NCI-H146 (cell line): Measurements from ENCODE around the gene NRF1.
"Not testable (repeated sequence)": the region's sequence is repeated elsewhere in the genome, so short reads cannot be mapped to it uniquely, and the experiment has no call there.

ENCODE experiments used
- DNase-seq: peaks from one replicate; lab custom pipeline; 2025; lab: John Stamatoyannopoulos, UW

NRF1 gene

GRCh38 chr7:129782818-129783583, 171.5 kb downstream of the NRF1 start:
- no peak for DNase-seq

DNA sequence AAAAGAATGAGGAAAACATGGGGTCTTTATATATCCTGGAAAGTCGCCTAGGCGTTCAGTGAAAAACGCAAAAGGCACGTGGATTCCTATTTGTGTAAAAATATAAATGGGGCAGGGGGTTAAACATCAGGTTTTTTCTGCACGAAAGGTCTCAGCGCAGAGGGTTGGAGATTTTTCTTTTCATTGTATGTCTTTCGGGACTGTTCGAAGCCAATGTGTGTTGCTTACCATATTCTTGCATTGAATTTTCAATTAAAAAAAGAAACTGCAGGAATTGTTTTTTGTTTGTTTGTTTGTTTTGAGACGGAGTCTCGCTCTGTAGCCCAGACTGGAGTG, 172.0 kb downstream of the NRF1 start:
- DNase-seq: no peak

DNA sequence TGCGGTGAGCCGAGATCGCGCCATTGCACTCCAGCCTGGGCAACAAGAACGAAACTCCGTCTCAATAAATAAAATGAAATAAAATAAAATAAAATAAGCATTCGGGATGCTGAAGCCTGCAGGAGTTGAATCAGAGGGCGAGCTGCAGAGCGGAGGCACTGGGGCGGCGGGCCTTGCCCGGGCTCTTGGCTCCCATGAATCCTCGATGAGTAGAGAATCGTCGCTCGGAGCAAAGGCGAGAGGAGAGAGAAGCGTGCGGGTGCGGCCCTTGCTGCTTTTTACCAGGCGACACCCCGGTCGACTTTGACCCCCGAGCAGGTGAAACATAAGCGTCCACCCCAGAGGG, 172.9 kb downstream of the NRF1 start:
- DNase-seq: no peak

GRCh38 chr7:129784783-129785684, 173.5 kb downstream of the NRF1 start:
- no peak for DNase-seq

GRCh38 chr7:129785685-129786514, 174.4 kb downstream of the NRF1 start:
- DNase-seq: peak; percentile 43

- DNase-seq: no peak
Measured at GRCh38 chr7:129786825-129787563, 175.5 kb downstream of the NRF1 start.

- no peak for DNase-seq
Measured at GRCh38 chr7:129789000-129789399, 177.5 kb downstream of the NRF1 start.

DNA sequence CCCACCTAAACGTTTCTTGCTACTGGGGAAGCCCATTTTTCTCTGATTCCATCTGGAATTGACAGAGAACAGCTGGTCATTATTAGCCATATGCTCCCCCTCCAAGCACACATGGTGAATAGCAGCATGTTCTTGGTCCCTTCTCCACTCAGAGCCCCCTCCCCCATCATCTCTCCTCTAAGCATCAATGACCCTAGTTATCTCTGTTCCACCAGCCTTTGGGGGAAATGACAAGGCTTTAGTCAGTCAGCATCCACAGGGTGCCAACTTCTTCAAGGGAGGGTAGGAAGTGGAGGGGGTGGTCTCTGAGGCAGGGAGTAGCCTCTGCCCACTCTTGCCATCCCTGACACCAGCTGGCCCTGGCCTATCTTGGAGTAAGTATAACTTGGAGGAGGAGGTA, 178.1 kb downstream of the NRF1 start:
- DNase-seq: no peak

- no peak for DNase-seq
Measured at GRCh38 chr7:129790136-129790535, 178.6 kb downstream of the NRF1 start.

- DNase-seq: no peak
Measured at GRCh38 chr7:129792721-129793120, 181.2 kb downstream of the NRF1 start.

DNA sequence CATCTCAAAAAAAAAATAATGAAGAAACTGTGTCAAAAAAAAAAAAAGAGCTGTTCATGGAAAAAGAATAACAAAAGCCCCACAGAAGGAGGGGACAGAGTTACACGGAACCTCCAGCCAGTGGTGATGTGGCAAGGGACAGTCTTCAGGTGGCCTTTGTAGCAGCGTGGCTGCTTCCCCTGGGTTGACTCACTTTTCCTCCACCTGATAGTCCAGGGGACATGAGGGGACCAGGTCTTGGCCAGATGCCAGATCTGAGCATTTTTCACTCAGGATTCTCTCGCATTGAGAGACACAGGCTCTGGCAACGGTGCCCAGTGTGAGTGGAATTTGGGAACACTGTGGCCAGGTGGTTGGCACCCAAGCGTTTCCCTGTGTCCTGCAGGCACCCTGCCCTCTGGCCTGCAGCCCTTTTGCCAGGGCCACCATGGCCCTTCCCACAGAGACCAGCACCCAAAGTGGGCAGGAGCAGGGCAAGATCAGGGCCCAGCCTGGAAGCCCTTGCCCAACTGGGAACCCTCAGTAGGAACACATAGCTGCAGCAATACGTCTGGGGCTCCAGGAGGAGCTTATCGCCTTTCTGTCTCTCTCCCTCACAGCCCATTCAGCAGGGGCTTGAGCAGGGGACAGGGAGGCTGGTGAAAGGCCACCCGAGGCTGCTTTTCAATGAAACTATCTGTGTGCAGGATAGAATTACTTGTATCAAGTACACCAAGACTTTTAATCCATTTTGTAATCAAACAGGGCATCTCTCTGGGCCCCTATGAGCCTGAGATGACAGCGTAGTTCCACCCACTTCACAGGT, 182.2 kb downstream of the NRF1 start:
- DNase-seq: no peak

DNA sequence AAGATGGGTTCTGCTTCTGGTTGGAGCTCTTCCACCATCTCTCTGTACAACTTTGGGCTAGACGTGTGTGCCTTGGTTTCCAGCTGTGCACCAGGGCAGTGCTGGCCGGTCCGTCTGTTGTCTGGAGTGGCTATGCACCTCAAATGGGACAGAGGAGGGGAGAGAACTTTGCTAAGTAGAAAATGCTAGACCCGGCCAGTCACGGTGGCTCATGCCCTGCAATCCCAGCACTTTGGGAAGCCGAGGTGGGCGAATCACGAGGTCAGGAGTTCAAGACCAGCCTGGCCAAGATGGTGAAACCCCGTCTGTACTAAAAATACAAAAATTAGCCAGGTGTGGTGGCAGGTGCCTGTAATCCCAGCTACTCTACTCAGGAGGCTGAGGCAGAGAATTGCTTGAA, 182.9 kb downstream of the NRF1 start:
- not testable (repeated sequence) for DNase-seq

DNA sequence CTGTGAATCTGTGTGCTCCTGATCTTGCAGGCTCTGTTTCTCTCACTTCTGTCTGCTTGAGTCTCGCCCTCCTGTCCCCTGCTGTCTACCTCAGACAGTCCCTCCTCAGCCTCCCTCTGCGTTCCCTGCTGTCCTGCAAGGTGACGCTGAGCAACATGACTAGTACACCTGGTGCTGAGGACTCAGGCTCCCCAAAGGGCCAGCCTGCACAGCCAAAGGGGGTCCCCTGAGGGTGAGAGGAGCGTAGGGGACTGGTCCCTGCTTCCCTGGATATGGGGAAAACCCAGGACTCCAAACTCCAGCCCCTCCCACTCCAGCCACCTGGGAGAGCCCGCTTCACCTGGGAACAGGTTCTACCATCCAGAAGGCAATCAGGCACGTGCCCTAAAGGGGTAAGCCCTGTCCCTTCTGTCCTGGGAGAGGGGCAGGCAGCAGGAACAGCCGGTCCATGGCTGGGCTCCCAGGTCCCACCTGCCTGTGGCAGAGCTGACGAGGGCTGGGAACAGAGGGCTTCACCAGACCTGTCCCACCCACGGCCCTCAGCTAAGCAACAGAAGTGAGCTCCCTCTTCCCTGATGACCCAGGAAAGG, 184.8 kb downstream of the NRF1 start:
- no peak for DNase-seq

GRCh38 chr7:129797214-129797789, 185.8 kb downstream of the NRF1 start:
- no peak for DNase-seq

DNA sequence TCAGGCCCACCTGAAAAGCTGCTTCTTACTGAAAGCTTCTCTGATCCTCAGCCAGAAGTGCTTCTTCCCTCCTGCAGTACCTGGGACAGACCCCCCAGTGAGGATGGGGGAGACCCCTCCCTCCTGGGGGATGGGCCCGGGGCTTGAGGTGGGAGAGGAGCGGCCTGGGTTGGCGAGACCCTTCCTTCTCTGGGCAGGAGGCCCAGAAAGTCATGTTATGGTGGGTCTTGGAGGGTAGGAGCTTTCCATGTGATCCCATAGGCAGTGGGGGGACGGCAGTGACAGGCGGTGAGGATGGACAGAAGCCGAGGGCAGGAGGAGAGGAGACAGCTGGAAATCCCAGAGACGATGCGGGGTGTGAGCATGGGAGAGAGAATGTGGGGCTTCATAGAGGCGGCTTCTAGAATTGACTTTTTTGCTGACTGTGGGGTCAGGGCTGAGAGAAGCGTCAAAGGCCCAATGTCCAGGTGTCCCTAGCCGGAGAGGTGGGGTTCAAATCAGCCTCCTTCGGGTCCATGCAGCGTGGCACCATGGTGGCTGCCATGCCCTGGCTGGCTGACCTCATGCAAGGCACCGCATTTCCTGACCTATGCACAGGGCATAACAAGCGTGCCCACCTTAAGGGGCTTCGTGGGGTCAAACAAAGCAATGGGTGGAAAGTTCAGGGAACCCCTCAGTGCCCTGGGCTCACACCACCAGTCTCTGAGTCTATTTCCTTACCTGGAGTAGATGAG, 187.3 kb downstream of the NRF1 start:
- no peak for DNase-seq

- DNase-seq: no peak
Measured at GRCh38 chr7:129799350-129799955, 187.9 kb downstream of the NRF1 start.

GRCh38 chr7:129800901-129801300, 189.4 kb downstream of the NRF1 start:
- no peak for DNase-seq

- peak; percentile 53 for DNase-seq
Measured at GRCh38 chr7:129801882-129802281, 190.4 kb downstream of the NRF1 start.

DNA sequence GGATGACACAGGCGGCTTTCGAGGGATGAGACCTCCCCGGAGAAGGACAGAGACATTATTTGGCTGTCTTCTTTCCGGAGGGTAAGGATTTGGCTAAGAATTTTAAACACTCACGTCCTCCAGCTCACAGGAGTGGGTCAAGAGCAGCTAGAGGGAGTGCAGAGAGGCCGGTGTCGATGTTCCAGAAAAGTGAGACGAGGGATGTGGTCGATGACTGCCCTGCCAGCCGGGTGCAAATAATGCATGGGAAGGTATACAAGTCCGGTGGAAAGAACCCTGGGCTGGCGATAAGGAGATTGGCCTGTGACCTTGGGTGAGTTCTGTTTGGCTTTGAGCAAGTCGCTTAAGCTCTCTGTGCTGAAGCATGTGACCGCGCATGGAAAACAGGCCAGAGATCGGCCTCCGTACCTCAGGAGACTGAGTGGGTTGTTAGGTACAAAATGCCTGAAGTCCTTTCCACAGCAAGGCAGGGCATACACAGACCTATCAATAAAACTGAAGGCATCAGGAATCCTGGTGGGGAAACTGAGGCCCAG, 192.1 kb downstream of the NRF1 start:
- no peak for DNase-seq
